Right kidney (tissue), 1 donor: ENCODE data around the gene SESTD1.
A peak's percentile ranks its signal among the peaks of the same experiment; 100 is the strongest.
"Not testable (repeated sequence)": the region's sequence is repeated elsewhere in the genome, so short reads cannot be mapped to it uniquely, and the experiment has no call there.

Experiments used
- DNase-seq: peaks from one replicate; pipeline ENCODE4 v3.0.0-alpha.2; 2016

Gene SESTD1

GRCh38 chr2:179239195-179239594 lies 25.4 kb downstream of the SESTD1 start:
- DNase-seq = no peak

DNA sequence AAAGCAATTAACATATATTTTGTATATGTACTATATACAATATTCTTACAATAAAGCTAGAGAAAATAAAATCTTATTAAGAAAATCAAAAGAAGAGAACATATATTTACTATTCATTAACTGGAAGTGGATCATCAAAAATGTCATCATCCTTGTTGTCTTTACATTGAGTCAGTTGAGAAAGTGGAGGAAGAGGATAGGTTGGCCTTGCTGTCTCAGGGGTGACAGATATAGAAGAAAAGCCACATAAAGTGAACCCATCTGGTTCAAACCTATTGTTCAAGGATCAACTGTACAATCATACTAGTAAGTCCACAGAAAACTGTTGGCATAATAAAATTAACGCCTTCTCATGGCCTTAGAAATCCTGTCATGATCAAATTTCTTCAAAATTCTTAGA lies 26.6 kb downstream of the SESTD1 start:
- DNase-seq = no peak

DNA sequence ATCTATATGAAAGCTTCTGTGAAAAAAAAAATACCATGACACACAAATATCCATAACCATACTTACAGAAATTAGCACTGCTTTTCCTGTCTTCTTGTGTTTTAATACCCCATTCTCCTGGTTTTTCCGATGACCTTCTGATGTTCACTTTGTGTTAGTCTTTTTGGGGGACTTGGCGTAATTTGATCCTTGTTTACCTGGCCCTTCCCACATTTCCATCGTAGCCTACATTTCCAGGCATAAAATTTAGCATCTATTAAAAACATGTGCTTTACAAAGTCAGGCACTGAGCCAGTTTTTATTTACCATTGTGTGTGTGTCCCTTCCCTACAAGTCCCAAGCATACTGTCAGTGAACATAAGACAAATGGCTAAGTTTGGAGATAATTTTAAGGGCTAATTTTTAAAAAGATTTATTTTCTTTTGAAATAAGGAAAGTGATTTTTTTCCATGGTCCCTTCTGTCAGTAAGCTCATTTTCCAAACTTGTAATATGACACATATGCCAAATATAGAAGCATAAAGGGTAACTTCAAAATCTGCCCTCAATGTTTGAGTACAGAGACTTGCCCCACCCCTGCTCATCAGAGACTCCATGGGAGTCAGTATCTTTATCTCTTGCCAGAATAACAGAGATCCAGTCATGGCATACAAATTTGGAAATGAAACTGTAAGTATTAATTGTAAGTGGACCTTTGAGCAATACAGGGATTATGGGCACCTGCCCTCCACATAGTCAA lies 27.3 kb downstream of the SESTD1 start:
- DNase-seq = no peak

DNA sequence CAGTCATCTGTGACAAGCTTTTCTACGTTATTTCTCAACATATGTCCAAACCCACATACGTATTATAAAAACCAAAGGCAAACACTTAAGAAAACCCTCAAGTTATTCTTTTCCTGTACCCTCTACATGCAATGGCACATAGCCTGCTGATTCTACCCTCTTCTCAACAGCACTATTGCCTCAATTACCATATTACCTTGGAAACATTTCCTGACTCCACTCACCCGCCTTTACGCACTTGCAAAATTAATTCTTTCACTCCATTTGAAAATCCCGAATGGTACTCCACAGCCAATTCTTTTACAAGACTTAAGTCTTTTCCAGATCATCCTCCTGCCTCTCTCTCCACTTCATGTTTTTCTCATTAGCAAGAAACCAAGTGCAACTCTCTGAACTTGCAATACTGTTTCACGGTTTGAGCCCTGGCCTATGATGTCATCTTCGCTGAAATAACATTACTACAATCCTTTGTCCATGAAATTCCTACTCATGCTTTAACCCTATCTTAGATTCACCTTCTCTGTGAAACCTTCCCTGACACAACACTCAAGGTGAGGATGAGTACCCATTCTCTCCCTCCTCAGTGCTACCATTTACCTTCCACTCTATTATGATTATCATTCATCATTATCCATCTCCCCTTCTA lies 29.0 kb downstream of the SESTD1 start:
- DNase-seq = no peak

GRCh38 chr2:179234658-179235240 lies 29.9 kb downstream of the SESTD1 start:
- DNase-seq = no peak

DNA sequence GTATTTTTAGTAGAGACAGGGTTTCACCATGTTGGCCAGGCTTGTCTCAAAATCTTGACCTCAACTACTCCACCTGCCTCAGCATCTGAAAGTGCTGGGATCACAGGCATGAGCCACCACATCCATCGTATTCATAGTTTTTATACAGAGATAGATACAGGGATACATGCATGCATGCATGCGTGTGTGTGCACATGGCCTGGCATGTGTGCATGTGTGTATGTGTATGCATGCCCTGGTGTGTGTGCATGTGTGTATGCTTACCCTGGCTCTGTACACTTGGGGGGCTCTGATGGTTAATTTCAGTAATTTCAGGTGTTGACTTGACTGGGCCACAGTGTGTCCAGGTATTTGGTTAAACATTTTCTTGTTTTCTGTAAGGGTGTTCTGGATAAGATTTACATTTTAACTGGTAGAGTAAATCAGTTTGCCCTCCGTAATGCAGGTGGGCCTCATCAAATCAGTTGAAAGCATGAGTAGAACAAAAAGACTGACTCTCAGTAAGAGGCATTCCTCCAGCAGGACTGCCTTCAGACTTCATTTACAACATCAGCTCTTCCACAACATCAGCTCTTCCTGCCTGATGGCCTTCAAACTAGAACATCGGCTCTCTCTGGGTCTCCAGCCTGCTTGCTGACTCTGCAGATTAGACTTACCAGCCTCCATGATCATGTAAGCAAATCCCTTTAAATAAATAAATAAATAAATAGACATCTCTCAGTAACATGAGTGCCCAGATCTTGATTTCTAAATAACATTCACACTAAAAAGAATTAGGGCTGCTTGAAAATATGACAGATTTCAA lies 30.8 kb downstream of the SESTD1 start:
- no peak for DNase-seq

- DNase-seq = no peak
Measured at GRCh38 chr2:179233083-179233490, 31.5 kb downstream of the SESTD1 start.

DNA sequence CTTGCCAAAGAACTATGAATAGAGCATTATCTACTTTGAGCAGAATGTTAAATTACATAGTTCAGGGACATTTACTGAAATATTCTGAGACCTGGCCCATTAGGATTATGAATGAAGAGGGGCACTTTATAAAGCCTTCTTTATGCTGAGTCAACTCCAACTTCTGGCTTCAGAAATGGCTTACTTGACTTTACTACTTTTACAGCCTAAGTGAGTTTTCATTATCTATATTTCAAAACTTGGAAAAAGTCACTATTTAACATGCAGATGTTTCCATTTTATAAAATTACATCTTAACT lies 37.7 kb downstream of the SESTD1 start:
- DNase-seq = no peak

DNA sequence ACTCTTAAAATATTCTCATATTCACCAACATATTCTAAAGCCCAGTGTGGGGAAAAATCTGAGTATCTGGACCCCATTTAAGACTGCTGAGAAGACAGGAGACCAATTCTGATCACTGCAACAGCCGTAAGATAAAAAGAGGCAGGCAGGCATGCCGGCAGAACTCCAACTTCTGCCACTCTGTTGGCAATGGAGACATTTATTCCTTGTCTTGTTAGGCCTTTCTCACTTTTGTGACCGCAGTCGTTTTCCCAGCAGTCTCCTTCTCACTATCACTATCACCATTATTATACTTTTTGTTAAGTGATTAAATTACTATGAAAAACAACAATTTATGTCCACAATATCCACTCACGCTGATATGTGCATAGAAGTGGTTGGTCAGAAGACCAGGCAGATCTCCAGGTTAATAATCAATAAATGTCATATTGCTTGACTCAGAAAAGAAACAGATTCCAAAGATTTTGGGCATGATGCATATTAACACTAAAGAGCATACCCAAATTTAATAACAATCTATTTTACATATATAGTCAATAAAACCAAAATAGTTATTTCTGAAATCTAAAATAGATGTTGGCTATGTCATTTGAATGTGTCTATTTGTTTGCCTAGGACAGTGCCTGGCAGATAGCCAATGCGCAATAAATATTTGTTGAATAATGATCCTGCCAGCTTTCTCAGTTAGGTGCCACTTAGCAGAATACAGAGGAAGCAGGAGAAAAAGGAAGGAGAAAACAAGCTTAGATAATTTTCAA lies 38.2 kb downstream of the SESTD1 start:
- DNase-seq = no peak

- DNase-seq = no peak
Measured at GRCh38 chr2:179224361-179224760, 40.3 kb downstream of the SESTD1 start.

DNA sequence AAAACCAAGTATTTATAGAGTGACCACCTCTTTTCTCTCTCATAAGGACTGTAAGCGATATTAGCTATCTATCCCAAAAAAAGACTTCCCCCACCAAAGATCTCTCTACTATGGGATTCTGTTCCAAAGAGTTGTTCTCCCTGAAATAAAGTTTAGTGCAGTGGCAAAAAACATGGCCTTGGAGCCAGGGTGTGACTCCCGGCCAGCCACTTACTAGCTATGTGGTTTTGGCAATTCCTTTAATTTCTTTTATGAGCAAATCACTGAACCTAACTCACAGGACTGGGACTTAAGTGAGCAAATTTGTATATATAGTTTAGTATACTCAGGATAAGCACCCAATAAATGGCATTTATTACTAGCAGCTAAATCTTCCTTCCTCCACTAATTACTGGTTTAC lies 42.6 kb downstream of the SESTD1 start:
- DNase-seq = no peak

- peak; percentile 18 for DNase-seq
Measured at GRCh38 chr2:179218848-179219594, 45.6 kb downstream of the SESTD1 start.

DNA sequence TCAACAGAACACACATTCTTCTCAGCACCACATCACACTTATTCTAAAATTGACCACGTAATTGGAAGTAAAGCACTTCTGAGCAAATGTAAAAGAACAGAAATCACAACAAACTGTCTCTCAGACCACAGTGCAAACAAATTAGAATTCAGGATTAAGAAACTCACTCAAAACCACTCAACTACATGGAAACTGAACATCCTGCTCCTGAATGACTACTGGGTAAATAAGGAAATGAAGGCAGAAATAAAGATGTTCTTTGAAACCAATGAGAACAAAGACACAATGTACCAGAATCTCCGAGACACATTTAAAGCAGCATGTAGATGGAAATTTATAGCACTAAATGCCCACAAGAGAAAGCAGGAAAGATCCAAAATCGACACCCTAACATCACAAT lies 50.0 kb downstream of the SESTD1 start:
- not testable (repeated sequence) for DNase-seq

GRCh38 chr2:179211355-179211754 lies 53.3 kb downstream of the SESTD1 start:
- no peak for DNase-seq

DNA sequence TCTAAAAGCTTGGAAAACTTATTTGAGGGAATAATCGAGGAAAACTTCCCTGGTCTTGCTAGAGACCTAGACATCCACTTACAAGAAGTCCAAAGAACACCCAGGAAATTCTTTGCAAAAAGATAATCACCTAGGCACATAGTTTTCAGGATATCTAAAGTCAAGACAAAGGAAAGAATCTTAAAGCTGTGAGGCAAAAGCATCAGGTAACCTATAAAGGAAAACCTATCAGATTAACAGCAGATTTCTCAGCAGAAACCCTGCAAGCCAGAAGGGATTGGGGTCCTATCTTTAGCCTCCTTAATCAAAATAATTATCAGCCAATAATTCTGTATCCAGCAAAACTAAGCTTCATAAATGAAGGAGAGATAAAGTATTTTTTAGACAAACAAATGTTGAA lies 56.4 kb downstream of the SESTD1 start:
- not testable (repeated sequence) for DNase-seq

DNA sequence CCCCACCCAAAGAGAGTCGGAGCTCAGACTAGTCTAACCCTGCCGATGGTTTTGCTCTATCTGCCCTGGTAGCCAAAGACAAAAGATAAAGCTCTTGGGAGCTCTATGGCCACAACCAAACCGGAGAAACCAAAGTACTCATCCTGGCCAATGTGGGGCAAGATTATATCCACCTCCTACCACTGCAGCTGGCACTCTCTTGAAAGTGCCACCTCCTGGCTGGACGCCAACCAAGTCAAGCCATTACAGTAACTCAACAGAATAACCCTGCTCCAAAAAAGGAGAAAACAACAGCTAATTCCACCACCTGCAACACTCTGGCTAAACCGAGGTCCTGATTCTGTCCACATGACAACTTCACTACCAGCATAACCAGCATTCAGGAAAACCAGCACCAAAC lies 57.6 kb downstream of the SESTD1 start:
- no peak for DNase-seq

DNA sequence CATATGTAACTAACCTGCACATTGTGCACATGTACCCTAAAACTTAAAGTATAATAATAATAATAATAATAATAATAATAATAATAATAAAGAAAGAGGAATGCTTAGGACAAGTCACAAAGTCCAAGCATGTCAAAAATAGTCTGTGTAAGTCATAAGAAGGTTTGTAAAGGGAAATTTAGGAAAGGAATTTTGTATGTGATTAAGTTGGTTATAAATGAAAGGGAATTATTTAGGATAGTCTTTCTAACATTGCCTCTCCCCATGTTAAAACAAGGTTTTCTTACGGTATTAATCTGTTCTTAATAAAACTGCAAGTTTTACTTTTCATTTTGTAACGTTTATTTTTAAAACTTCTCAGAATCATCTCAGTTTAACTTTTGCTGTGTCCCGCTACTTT lies 62.8 kb downstream of the SESTD1 start:
- DNase-seq = no peak

GRCh38 chr2:179195926-179196590 lies 68.6 kb downstream of the SESTD1 start:
- not testable (repeated sequence) for DNase-seq

- DNase-seq = no peak
Measured at GRCh38 chr2:179195141-179195540, 69.5 kb downstream of the SESTD1 start.

DNA sequence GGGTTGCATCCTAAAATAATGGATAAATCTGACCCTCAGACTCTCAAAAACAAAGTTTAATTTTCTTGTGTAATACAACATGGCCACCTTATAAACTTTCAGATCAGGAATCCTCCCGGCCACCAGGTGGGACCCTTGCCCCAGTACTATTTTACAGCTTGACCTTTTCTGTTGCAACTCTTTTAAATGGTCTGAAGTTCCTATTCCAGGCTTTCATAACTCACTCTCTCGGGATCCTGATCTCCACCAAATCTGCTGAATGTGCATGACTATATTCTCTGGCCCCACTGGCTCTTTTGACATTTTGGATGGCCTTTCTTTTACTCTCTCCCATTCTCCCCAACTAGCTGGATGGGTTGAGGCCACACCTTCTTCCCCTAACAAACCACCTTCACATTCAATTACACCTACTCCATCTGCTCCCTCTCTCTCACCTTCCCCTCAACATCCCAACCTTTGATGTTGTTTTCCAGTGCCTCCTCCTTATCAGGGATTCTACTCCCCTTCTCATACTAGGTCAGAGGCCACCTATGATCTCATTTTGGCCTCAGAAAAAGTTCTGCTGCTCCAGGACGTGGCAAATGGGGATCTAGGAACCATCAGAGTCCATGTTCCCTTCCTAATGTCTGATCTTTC lies 70.8 kb downstream of the SESTD1 start:
- no peak for DNase-seq

DNA sequence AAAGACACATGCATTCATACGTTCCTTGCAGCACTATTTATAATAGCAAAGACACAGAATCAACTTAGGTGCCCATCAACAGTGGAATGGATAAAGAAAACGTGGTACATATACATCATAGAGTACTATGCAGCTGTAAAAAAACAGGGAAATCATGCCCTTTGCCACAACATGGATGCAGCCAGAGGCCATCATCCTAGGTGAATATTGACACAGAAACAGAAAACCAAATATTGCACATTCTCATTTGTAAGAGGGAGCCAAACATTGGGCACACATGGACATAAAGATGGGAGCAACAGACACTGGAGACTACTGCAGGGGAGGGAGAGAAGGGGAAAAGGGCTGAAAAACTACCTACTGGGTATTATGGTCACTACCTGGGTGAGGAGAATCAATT lies 73.5 kb downstream of the SESTD1 start:
- DNase-seq = no peak
